HG03378 (cell line): ENCODE measurements around the gene CYSLTR1.
"Not testable (repeated sequence)": the region's sequence is repeated elsewhere in the genome, so short reads cannot be mapped to it uniquely, and the experiment has no call there.

Experiments
- ATAC-seq: cut with Tn5 transposase; IDR thresholded peaks from one replicate; pipeline ENCODE4 v1.9.1; 2021; ENCODE audit warnings: mild to moderate bottlenecking, moderate library complexity; ENCODE audit not compliant: unreplicated experiment

CYSLTR1 gene

GRCh38 chrX:78226047-78226446 is 101.4 kb downstream of the CYSLTR1 start:
- ATAC-seq, result not testable (repeated sequence)
